Skin epidermis (tissue), 12 donors: ENCODE measurements around the gene SCARF2.

Experiments used
- H3K27ac ChIP-seq, 21 experiments: fragments of 200-600 bp; sonication (generic) in 11 of 21; one replicate each; pipeline ENCODE4 v1.5.0; 2020; ENCODE audit warnings: mild to moderate bottlenecking in 3 of 21, inconsistent platforms in 2 of 21, moderate library complexity in 2 of 21
- H3K4me3 ChIP-seq, 7 experiments: fragments of 200-600 bp; sonication (generic) in 2 of 7; one replicate each; pipeline ENCODE4 v1.5.0; 2020; ENCODE audit warnings: inconsistent platforms in 2 of 7, mild to moderate bottlenecking in 2 of 7, moderate library complexity in 1 of 7

SCARF2 gene

DNA sequence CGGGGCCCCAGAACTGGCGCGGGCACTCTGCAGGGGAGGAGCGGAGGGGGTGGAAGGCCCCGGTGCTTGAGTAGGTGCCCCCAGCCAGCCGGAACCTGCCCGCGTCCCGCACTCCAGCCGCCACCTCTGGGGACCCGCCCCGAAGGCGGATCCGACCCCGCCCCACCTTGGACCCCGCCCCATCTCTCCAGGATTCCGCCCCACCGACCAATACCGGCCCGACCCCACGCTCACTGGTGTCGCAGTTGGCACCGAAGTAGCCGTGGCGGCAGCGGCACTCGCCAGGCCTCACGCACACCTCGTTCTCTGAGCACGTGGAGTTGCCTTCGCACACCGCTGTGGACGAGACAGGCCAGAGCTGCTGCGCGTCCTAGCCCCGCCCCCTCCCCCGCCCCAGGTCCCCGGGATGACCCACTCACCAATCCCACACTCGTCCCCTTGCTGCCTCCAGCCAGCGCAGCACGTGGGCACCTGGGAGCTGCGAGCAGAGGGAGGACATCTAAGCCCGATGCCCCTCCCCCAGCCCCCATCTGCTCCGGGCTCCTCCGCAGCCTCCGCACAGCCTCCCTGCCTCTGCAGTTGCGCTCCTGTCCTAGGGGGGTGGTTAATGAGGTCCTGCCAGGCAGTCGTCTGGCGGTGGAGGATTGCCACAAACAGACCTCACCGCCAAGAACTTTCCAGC is 6.0 kb downstream of the SCARF2 start:
- Histone ChIP-seq H3K4me3 (peak overlapping the region in 6 of 7 experiments; percentile 16 to 31 (median 20)), H3K27ac (no peak overlapping the region)

DNA sequence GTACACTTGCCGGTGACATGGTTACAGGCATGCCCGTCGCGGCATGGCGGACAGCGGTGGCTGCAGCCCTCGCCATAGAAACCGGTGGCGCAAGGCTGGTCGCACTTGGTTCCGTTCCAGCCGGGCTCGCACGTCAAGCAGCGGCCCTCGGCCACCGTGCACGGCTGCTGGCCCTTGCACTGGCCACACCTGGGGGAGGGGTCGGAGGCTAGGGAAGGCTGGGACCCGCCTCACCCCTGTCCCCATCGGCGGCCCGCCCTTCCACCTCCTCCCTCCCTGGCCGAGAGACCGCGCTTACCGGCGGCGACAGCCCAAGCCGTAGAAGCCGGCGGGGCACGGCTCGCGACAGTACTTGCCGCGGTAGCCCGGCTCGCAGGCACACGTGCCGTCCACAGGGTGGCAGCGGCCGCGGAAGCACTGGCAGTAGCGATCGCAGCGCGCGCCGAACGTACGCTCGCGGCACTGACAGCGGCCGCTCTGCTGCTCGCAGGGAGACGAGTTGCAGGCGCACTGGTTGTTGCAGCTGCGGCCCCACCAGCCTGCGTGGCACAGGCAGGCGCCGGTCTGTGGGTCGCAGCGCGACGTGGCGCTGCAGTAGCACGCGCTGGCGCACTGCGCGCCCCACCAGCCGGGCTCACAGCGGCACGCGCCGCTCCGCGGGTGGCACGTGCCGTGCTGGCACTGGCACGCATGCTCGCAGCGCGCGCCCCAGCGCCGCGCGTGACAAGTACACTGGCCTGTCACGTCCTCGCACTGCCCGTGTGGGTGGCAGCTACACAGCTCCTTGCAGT is 6.7 kb downstream of the SCARF2 start:
- H3K27ac ChIP-seq: peak overlapping the region in 2 of 21 experiments; percentile 16 to 33
- H3K4me3 ChIP-seq: peak overlapping the region; percentile 16 to 31 (median 20)

DNA sequence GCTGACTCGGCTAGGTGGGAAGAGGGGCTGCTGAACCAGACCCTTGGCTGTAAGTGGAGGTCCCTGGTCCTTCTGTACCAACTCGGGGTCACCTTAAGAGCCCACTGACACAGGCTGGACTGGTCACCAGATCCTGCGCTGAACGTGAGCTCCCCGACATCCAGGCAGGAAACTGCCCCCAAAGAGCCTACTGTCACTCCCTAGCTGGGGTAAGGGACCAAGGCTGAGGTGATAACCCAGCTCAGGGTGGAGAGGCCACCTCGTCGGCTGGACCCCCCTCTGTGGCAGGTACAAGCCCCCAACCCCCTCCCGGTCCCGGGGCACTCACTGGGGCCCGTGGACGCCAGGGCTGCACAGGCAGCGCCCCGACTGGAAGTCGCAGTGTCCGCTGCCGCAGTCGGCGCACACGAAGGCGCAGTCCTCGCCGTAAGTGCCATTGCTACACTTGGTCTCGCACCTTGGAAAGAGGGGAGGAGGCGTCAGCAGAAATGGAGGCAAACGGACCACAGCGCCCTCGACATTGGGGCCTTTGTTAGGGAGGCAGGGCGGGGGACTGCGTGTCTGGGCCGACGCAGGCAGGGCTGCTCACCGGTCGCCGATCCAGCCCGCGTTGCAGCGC is 7.4 kb downstream of the SCARF2 start:
- Histone ChIP-seq H3K27ac (peak overlapping the region in 1 of 21 experiments; percentile 18), H3K4me3 (peak overlapping the region; percentile 16 to 38 (median 22))

DNA sequence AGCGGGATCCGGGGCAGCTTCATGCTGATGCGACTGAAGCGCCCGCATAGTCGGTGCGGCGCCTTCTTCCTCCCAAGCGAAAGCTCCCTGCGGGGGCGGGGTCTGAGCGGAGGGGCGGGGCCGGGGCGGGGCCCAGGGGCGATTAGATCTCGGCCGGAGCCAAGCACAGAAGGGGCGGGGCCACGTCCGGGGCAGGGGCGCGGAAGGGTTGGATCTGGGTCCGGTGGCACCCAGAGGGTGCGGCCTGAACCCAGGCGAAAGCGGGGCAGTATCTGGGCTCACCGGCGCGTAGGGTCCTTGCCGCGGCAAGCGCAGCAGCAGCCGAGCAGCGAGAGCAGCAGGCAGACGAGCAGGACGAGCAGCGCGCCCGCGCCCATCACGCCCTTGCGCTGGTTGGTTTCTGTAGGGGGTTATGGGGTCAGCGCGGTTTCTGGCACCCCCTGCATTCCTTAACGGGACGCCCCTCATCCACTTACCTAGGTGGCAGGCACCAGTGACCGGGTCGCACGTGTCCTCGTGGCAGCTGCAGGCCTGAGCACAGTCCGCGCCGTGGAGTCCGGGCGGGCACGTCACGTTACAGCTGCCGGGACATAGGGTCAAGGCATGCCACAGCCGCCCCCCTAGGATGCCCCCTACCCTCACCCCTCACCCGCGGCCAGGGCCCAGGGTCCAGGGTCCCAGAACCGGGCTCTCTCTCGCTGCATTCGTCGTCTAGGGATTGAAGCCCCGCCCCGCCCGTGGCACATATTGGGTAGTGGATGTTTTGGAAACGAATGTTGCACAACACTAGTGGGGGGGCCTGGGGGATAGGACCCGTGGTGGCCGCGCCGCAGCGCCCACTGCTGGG is 8.1 kb downstream of the SCARF2 start:
- Histone ChIP-seq H3K4me3 (peak overlapping the region; percentile 27 to 46 (median 38)), H3K27ac (peak overlapping the region in 2 of 21 experiments; percentile 12 to 18)

DNA sequence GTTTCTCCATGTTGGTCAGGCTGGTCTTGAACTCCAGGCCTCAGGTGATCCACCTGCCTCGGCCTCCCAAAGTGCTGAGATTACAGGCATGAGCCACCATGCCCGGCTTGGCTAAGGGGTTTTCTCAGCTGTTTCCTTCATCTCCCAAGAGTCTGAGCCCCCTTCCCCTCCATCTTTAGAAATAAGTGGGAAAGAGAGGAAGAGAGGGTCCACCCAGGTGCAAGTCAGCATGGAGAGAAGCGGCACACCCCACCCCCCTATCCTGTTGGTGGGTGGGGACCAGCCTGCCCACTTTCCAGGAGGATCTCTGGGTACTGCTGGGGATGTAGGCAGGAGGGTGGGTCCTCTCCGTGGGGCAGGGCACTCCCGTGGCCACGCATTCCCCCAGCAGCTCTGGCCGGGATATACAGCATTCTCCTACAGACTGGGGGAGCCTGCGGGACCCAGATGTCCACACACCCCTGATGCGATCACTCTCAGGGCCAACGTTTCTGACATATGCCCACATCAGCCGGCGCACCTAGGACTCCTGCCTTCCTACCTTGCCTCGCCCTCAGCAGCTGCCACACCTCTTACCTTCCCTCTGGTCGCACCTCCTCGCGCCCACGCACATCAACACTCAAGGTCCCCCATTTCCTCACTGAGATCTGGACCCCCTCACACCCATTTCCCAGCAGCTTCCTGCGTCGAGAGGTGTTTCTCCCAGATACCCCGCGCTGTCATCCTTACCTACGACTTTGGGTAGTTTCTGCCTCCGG is 8.9 kb downstream of the SCARF2 start:
- Histone ChIP-seq H3K4me3 (peak overlapping the region; percentile 27 to 46 (median 38)), H3K27ac (no peak overlapping the region)

DNA sequence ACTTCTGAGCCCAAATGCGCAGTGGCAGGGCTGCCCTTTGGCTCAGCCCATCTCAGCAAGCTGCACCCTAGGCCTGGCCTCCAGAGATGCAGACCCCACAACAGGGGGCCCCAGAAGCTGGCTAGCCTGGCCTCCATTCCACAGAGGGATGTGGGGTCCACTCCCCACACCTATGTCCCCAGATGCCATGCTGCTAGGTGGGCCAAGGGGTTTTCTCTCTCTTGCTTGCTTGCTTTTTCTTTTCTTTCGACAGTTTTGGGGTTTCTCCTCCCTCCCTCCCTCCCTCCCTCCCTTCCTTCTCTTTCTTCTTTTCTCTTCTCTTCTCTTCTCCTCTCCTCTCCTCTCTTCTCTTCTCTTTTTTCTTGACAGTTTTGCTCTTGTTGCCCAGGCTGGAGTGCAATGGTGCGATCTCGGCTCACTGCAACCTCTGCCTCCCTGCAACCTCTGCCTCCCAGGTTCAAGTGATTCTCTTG is 9.6 kb downstream of the SCARF2 start:
- Histone ChIP-seq H3K4me3 (no peak overlapping the region), H3K27ac (no peak overlapping the region)

DNA sequence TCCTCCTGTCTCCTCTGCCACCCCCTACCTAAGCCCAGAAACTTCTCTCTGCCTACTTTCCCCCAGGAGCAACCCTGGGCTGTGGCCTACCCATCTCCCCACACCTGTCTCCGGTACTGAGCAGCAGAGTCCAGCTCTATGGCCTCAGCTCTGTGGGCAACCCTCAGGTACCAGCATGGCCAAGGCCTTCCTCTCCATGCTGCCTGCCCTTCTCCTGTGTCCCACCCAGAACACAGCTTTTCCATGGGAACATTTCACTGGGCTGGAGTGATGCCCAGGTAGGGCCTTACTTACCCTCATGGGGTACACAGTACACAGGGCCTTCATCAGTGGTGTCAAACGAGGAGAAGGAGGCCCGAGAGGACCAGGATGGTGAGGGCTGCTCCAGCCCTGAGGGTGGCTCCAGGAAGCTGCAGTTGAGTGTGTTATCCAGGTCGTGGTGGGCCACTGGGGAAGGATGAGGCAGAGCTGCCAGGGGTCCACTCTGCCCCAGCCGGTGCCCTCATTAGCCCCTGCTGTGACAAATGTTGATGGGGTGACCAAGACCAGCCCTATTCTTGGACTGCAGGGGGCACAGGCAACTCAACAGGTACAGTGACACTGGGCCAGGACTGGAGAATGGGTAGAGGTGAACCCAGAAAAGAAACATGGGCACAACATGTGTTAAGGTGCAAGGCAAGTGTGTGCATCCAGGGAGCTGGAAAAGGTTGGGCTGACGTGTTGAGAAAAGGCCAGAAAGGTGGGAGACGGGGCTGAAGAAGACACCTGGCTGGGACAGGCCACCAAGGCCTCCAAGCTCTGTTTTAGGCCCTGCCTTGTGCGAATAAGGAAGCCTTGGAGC is 10.3 kb downstream of the SCARF2 start:
- Histone ChIP-seq H3K4me3 (no peak overlapping the region), H3K27ac (no peak overlapping the region)

DNA sequence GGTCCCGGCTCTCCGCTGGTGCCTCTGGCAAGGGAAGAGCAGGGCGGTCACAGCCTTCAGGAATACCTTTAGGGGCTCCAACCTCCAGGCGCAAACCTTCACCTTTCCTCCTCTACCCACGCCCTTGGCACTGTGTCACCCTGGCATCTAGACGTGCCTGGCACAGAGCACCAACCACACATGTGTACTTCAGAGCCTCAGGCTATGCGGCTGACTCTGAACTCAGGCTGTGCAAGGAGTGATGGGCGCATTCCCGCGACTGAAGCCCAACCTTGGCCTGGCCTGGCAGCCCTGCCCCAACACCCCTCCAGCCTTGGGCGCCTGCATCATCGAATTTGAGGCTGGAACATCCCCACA is 11.4 kb downstream of the SCARF2 start:
- Histone ChIP-seq H3K4me3 (peak overlapping the region in 4 of 7 experiments; percentile 24 to 45 (median 34)), H3K27ac (no peak overlapping the region)

DNA sequence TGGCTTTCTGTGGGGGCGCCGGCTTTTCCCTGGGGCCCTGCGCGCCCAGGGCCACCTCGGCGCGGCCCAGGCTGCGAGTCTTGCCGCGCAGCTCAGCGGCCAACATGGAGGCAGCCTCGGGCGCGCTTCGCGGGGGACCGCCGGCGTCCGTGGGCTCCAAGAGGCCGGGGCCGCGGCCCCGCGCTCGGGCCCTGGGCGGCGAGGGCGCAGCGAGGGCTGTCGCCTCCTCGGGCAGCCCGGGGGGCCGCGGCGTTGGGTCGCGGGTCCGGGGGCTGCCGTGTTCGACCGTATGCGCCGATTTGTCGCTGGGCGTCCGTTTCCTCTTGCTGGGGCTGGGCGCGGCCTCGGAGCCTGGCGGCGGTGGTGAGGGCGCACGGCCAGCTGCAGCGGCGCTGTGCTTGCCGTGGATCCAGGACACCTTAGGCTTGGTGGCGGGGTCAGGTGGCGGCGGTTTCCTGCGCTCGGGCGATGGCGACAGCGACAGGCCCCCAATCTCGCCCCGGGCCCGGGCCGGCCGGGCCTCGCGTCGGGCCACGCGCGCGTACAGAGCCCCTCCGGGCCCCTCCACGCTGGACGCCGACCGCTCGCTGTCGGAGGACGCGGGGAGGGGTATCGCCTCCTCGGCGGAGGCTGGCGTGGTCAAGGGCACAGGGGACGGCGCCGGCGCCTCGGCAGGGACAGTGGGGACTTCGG is 11.9 kb downstream of the SCARF2 start:
- Histone ChIP-seq H3K27ac (peak overlapping the region in 1 of 21 experiments; percentile 14), H3K4me3 (peak overlapping the region in 6 of 7 experiments; percentile 8 to 45 (median 27))

DNA sequence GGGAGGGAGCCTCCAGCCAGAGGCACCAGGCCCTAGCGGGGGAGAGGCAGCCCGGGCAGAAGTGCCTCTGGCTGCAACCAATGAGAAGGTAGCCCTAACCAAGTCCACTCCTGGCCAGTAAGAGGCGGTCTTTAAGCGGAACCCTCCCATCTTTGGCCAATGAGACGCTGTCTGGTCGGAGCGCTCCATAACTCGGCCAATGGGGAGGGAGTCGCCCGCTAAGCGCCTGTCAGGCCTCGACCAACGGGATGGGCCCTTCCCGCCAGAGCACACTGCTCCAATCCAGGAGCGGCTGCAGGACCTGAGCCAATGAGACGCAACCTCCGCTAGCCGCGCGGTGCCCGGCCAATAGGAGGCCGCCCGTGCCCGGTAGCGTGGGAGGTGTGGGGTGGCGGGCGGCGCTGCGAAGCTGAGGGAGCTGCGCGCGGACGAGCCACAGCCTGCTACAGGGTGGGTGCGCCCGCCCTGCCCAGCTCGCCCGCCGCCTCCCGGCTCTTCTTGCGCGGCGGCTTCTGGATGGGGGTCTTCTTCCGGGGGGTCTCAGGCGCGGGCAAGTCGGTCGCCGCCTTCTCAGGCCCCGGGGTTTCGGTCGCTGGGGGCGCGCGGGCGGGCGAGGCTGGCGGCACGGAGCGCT is 12.6 kb downstream of the SCARF2 start:
- peak overlapping the region in 5 of 21 experiments; percentile 7 to 73 (median 50) for H3K27ac ChIP-seq
- H3K4me3 ChIP-seq: peak overlapping the region in 5 of 7 experiments; percentile 23 to 45 (median 30)

DNA sequence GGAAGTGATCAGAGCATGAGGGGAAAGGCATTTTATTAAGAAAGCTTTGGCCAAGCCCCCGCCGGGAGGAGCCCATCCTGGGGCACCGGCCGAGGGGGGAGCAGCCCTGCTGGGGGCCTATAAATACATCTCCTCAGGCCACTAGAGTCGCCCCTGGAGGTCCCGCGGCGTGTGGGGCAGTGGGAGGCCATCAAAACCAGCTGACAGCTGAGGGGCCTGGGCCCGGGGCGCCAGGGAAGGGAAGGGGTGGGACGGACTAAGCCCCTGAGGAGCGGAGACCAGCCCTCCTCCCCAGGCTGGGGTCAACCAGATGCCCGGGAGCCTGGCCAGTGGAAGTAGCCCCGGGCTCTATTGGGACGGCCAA is 13.1 kb downstream of the SCARF2 start:
- H3K4me3 ChIP-seq: no peak overlapping the region
- peak overlapping the region in 8 of 21 experiments; percentile 6 to 73 (median 34) for H3K27ac ChIP-seq

DNA sequence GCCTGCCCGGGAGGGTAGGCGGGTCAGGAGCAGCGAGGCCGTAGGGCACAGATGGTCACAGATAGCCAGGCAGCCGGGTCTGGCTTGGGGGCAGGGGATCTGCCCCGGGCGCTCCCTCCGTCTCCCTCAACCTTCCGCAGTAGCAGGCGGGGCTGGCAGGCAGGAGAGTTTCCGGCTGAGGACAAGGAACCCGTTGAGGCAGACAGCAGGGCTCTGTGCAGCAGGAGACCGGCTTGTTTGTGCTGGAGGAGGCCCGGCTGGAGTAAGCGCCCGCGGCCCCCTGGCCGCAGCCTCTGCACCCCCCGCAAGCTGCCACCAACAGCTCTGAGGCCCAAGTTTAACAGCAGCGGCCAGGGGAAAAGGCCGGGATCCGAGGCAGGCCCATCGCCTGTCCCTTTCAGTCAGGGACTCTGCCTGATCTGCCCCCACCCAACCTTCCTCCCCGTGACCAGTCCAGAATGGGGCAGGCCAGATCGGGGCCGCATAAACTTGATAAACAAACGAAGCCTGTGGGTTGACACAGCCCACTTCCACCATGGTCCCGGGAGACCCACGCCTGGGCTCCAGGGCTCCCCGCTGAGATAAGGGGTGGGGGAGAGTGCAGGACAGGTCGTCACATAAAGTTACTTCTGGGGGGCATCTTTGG is 13.6 kb downstream of the SCARF2 start:
- H3K4me3 ChIP-seq: no peak overlapping the region
- peak overlapping the region in 12 of 21 experiments; percentile 6 to 73 (median 31) for H3K27ac ChIP-seq

DNA sequence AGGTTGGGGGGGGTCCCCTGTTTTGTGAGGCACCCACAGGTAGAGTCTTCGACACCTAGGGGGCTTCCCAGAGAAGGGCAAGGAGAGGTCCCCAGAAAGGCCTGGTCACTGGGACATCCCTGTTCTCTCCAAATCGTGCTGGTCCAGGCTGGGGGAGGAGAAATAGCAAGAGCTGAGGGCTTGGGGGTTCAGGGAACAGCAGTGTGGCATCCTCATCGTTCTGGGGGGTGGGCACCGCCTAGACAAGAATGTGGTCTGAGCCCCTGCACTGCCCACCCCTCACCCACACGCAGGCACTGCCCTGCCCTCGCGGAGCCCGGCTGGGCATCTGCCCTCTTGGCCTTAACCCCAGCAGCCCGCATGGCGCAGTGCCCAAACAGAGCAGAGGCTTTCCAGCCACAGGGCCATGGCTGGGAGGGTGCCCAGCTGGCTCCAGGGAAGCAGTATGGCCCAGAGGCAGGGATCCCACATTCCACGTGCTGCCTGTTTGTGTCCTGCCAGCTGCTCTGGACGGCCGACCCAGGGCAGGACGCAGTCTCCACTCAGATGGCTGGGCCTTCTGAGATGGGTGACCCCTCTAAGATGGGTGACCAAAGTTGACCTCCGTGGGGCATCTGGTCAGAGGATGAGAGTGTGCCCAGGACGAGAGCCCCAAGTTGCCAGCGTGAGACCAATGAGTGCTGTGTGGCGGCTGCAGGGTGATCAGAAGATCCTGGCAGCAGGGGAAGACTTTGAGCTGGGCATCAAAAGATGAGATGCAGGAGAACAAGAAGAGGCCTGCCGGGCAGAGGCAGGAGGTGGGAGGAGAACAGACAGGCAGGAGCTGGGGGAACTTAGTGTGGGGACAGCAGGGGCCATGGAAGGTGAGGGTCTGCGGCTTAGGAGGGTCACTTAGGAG is 14.4 kb downstream of the SCARF2 start:
- Histone ChIP-seq H3K27ac (peak overlapping the region in 16 of 21 experiments; percentile 7 to 72 (median 36)), H3K4me3 (no peak overlapping the region)

DNA sequence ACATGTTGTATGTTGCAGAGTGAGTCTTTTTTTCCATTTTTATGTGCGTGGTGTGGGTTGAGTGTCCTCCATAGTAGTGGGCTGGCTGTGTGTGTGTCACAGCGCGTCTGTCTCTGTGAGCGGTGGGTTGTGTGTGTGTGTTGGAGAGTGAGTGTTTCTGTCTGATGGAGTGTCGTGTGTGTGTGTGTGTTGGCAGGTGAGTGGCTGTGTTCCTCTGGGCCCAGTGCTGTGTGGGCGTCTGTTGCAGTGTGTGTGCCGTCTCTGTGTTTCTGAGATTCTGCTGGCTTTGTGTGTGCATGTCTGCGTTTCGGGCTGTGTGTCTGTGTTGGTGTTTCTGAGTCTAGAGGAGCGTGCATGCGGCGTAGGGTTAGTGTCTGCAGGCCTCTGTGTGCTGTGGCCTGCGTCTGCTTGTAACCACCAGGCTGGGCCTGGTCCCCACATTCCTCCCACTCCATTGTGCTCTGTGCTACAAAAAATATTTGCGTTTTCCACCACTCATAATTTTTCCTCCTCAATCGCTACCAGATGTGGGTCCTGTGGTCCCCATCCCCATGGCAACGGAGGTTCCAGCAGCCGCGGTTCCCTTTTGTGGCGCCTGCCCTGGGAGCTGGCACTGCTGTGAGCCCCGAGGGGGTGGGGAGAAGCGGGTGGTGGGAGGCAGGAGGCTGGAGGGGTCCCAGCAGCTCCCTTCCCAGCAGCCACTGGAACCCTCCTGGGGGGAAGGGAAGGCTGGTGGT is 15.2 kb downstream of the SCARF2 start:
- Histone ChIP-seq H3K27ac (peak overlapping the region in 14 of 21 experiments; percentile 18 to 73 (median 45)), H3K4me3 (no peak overlapping the region)

DNA sequence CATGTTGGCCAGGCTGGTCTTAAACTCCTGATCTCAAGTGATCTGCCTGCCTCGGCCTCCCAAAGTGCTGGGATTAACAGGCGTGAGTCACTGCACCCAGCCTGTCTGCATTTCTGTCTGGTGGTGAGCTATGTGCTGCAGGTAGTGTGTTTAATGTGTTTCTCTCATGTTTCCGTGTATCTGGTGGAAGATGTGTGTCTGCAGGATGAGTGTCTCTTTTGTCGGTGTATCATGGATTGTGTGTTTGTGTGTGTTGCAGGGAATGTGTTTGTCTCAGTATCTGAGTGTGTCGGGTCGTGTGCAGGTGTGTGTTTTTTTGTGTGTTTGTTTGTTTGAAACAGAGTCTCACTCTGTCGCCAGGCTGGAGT is 16.1 kb downstream of the SCARF2 start:
- Histone ChIP-seq H3K4me3 (no peak overlapping the region), H3K27ac (peak overlapping the region in 2 of 21 experiments; percentile 31 to 73)
